Left lung (tissue), 10 donors: Measurements from ENCODE around the gene ALG12. TPM values are rescaled to one million over a fixed set of nuclear protein-coding genes. Genes with fewer than 3 reads are reported as not detected.

Source experiments
- ATAC-seq: fragments of 200-7000 bp; cut with Tn5 transposase; one replicate; pipeline ENCODE4 v1.9.1; 2020; ENCODE audit warnings: moderate library complexity
- DNase-seq, 4 donors: peaks; one replicate each; pipeline ENCODE4 v3.0.0-alpha.2; 2013 to 2020
- H3K27ac ChIP-seq, 2 donors: fragments of 200-600 bp; sonication (generic) in 1 of 2; one replicate each; pipeline versions ENCODE4 v1.5.0 to v1.8.0; 2020 to 2021
- H3K27me3 ChIP-seq, 2 donors: fragments of 200-600 bp; sonication (generic) in 1 of 2; one replicate each; pipeline versions ENCODE4 v1.5.0 to v1.8.0; 2020 to 2021
- H3K36me3 ChIP-seq, 2 donors: fragments of 200-600 bp; sonication (generic) in 1 of 2; one replicate each; pipeline versions ENCODE4 v1.5.0 to v1.8.0; 2020 to 2021
- H3K4me1 ChIP-seq, 2 donors: fragments of 200-600 bp; one replicate each; pipeline ENCODE4 v1.8.0; 2021
- H3K4me3 ChIP-seq, 2 donors: fragments of 200-600 bp; sonication (generic) in 1 of 2; one replicate each; pipeline versions ENCODE4 v1.5.0 to v1.8.0; 2020 to 2021; ENCODE audit warnings: mild to moderate bottlenecking in 1 of 2
- H3K9me3 ChIP-seq, 2 donors: fragments of 200-600 bp; sonication (generic) in 1 of 2; one replicate each; pipeline versions ENCODE4 v1.5.0 to v1.8.0; 2020 to 2021
- intact Hi-C, 2 donors: fragments of 100-400 bp; cut with DNase I; formaldehyde crosslinking; loops; one replicate each; pipeline versions ENCODE4 v1.11.2 to v1.14.2; 2022
- polyA plus RNA-seq, 6 donors: library from polyadenylated mRNA; unstranded; fragments of 120-200 nt; gene quantifications; one replicate each; pipeline ENCODE4 v1.2.1, GENCODE V29; 2013; ENCODE audit not compliant: insufficient read length in 6 of 6
- total RNA-seq, 2 donors: library from RNA; stranded (reverse); fragmentation: NEBNext Ultra II Directional; extraction: Animal tissue kit (Norgen Biotek cat#: 25700); gene quantifications; one replicate each; pipeline ENCODE4 v1.2.1, GENCODE V29; 2021
- TF ChIP-seq, protein P1 (sequence below), 2 donors: fragments of 200-600 bp; sonication (generic) in 1 of 2; IDR thresholded peaks; one replicate each; pipeline versions ENCODE4 v1.5.0 to v1.8.0; 2021; ENCODE audit warnings: antibody characterized with exemption in 2 of 2
- donor health status: DM: no; HTN: yes; CAD: no.
- donor health status: DM: no; HTN: no; CAD: no.

ALG12 gene
- total and polyA plus RNA-seq, 8 donors, result 16.4 to 35.2 (median 24.7) TPM

GRCh38 chr22:49921508-49922278, 3.5 kb upstream of the ALG12 start:
- DNase-seq (no peak), ATAC-seq (no peak)
- Histone ChIP-seq H3K27me3 (no peaks in the 10 kb centered on the region), H3K4me3 (no peak overlapping the region), H3K9me3 (no peaks in the 10 kb centered on the region), H3K4me1 (peaks cover 13 to 41% of the 10 kb centered on the region in 2 donors), H3K27ac (no peak overlapping the region), H3K36me3 (peaks cover 0 to 51% of the 10 kb centered on the region in 2 donors)
- intact Hi-C loops, result loop anchor here in 1 of 2 donors (10.0 kb wide), 2 partner anchors 63 to 127 kb away; no protein-coding TSS in a partner anchor
- TF ChIP-seq, protein P1, sequence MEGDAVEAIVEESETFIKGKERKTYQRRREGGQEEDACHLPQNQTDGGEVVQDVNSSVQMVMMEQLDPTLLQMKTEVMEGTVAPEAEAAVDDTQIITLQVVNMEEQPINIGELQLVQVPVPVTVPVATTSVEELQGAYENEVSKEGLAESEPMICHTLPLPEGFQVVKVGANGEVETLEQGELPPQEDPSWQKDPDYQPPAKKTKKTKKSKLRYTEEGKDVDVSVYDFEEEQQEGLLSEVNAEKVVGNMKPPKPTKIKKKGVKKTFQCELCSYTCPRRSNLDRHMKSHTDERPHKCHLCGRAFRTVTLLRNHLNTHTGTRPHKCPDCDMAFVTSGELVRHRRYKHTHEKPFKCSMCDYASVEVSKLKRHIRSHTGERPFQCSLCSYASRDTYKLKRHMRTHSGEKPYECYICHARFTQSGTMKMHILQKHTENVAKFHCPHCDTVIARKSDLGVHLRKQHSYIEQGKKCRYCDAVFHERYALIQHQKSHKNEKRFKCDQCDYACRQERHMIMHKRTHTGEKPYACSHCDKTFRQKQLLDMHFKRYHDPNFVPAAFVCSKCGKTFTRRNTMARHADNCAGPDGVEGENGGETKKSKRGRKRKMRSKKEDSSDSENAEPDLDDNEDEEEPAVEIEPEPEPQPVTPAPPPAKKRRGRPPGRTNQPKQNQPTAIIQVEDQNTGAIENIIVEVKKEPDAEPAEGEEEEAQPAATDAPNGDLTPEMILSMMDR (IDR thresholded peaks at IDR 0.05), result no peak

- peaks cover 13 to 39% of the 10 kb centered on the region in 2 donors for H3K4me1 ChIP-seq
- DNase-seq (no peak), ATAC-seq (no peak)
- H3K27me3 ChIP-seq, result no peaks in the 10 kb centered on the region
- no peak overlapping the region for H3K27ac ChIP-seq
- intact Hi-C loops, result loop anchor here in 1 of 2 donors (10.0 kb wide), 2 partner anchors 64 to 126 kb away; no protein-coding TSS in a partner anchor
- H3K9me3 ChIP-seq, result no peaks in the 10 kb centered on the region
- TF ChIP-seq, protein P1 (IDR thresholded peaks at IDR 0.05), result no peak
- H3K4me3 ChIP-seq, result no peak overlapping the region
- peaks cover 0 to 50% of the 10 kb centered on the region in 2 donors for H3K36me3 ChIP-seq
Observed at GRCh38 chr22:49920859-49921258, 2.6 kb upstream of the ALG12 start.

DNA sequence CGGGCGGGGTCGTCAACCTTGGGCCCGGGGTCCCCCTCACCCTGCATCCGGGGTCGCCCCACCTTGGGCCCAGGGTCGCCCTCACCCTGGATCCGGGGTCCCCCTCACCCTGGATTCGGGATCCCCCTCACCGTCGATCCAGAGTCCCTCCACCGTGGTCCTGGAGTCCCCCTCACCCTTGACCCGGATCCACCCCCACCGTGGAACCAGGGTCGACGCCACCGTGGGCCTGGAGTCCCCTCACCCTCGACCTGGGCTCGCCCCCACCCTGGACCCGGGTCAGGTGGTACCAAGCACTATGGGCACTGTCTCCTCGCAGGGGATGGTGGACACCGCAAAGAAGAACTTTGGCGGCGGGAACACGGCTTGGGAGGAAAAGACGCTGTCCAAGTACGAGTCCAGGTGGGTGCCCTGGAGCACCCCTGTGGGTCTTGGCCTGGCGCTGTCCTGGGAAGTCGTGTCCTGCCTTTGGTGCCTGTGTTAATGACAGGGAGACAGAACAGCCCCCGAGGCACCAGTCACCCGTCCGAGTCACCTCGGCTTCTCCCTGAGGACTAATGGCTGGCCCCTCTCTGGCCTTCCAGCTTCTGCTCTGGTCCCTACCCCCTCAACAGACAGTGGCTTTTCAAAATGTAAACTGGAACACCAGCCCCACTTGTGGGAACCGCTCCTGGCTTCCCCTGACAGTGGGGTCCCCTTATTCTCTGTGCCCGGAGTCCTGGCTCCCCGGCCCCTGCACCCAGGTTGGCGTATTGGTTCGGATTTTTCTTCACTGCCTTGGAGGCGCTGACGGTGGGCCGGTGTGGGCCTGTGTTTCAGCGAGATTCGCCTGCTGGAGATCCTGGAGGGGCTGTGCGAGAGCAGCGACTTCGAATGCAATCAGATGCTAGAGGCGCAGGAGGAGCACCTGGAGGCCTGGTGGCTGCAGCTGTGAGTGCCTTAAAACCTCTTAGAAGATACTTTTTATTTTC, 958 bp upstream of the ALG12 start:
- Histone ChIP-seq H3K9me3 (no peaks in the 10 kb centered on the region), H3K4me3 (peak overlapping the region; percentile 87 to 93), H3K36me3 (peaks cover 0 to 35% of the 10 kb centered on the region in 2 donors), H3K27me3 (no peaks in the 10 kb centered on the region), H3K27ac (peak overlapping the region in 1 of 2 donors; percentile 96), H3K4me1 (peaks cover 13 to 30% of the 10 kb centered on the region in 2 donors)
- no peak for DNase-seq
- intact Hi-C loops, result loop anchor here in 1 of 2 donors (10.0 kb wide), 1 partner anchor 144 kb away; no protein-coding TSS in a partner anchor
- TF ChIP-seq, protein P1 (IDR thresholded peaks at IDR 0.05), result no peak
- no peak for ATAC-seq

- no peaks in the 10 kb centered on the region for H3K9me3 ChIP-seq
- intact Hi-C loops, result loop anchor here in 1 of 2 donors (10.0 kb wide), 1 partner anchor 142 kb away; no protein-coding TSS in a partner anchor
- peaks cover 0 to 40% of the 10 kb centered on the region in 2 donors for H3K36me3 ChIP-seq
- no peaks in the 10 kb centered on the region for H3K27me3 ChIP-seq
- peak overlapping the region in 1 of 2 donors; percentile 93 for H3K4me3 ChIP-seq
- TF ChIP-seq, protein P1 (IDR thresholded peaks at IDR 0.05), result no peak
- no peak overlapping the region for H3K27ac ChIP-seq
- DNase-seq (peak in 1 of 4 donors; percentile 50), ATAC-seq (no peak)
- peaks cover 13 to 30% of the 10 kb centered on the region in 2 donors for H3K4me1 ChIP-seq
Observed at GRCh38 chr22:49916831-49917230, 1.4 kb downstream of the ALG12 start.
